Epithelial cell of proximal tubule (primary cell): Measurements from ENCODE around the gene POU3F2. TPM values are rescaled to one million over a fixed set of nuclear protein-coding genes. Genes with fewer than 3 reads are reported as not detected.

Source experiments
- DNase-seq: peaks from one replicate; pipeline ENCODE4 v3.0.0-alpha.2; 2011; ENCODE audit warnings: low read depth
- H3K4me3 ChIP-seq: 2 replicates; pipeline ENCODE4 v1.5.1; 2011; ENCODE audit warnings: low read depth, mild to moderate bottlenecking, low read length
- total RNA-seq: library from RNA; depleted of rRNA; stranded (reverse); fragments of >200 nt; gene quantifications from 2 replicates; pipeline ENCODE4 v1.2.3, GENCODE V29; 2015
- TF ChIP-seq, protein P1 (sequence below): conservative IDR thresholded peaks from 2 replicates; pipeline ENCODE4 v1.5.1; 2012; ENCODE audit warnings: low read depth, mild to moderate bottlenecking, low read length

POU3F2 gene
- total RNA-seq, 1 donor from 2014 or later = not detected

DNA sequence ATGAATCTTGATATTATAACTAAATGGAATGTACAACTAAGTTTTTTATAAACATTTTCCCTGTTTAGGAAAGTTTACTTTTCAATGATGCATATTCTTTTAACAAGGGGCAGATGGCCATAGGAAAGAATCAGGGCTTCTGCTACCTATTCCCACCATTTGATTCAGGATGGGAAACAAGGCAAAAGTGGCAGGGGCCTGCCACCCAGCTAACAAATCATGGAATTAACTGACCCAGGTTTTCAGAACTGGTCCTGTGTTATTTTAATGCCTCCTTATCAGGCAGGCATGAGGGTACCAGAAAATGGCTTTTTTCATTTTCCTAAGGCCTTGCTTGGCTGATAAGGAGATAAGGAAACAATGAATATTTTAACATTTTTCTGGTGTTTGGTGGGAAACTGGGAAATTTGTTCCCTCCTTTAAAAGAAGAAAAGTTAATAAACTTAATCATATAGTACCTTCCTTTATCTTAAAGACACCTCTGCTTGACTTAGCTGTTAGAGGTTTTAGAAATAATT is 6.7 kb downstream of the POU3F2 start:
- no peak overlapping the region for H3K4me3 ChIP-seq
- DNase-seq = no peak
- TF ChIP-seq, protein P1, sequence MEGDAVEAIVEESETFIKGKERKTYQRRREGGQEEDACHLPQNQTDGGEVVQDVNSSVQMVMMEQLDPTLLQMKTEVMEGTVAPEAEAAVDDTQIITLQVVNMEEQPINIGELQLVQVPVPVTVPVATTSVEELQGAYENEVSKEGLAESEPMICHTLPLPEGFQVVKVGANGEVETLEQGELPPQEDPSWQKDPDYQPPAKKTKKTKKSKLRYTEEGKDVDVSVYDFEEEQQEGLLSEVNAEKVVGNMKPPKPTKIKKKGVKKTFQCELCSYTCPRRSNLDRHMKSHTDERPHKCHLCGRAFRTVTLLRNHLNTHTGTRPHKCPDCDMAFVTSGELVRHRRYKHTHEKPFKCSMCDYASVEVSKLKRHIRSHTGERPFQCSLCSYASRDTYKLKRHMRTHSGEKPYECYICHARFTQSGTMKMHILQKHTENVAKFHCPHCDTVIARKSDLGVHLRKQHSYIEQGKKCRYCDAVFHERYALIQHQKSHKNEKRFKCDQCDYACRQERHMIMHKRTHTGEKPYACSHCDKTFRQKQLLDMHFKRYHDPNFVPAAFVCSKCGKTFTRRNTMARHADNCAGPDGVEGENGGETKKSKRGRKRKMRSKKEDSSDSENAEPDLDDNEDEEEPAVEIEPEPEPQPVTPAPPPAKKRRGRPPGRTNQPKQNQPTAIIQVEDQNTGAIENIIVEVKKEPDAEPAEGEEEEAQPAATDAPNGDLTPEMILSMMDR = no peak

- no peak overlapping the region for H3K4me3 ChIP-seq
- TF ChIP-seq, protein P1 = no peak
- no peak for DNase-seq
Measured at GRCh38 chr6:98841621-98842341, 7.4 kb downstream of the POU3F2 start.

DNA sequence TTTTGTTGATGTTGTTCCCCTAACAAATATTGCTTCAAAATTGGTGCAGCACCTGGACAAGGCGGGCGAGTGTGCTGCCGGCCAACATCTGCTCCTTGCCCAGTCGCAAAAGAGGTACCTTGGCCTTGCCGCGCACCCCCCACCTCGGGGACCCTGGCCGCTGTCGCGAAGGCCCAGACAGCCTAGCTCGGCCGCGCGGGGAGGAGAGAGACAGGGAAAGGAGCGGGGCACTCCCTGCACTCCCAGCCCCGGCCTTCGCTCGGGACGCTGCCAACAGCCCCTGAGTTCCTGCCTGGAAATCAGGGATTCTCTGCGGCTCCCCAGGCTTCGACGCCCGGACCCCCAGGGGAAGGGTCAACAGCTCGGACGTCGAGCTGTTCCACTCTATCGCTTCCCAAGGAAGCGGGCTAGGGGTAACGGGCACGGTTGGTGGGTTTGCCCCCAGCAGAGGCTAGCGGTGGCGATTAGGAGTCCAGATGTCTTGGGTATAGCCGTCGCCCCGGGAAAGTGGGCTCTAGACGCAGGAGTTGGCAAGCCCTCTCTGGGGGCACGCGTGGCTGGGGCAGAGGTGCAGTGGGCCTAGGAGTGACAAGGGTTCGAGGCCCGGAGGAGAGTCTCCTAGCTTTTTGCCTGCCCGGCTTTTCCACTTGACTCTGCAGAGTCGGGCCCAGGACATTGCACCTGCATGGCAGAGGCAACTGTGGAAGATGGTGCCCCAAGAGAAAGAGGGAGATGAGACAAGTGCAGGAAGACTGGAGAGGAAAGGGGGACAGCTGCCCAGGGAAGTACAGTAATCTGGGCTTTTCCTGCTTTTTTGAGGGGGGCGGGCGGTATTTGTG is 8.2 kb downstream of the POU3F2 start:
- TF ChIP-seq, protein P1 = no peak
- DNase-seq = no peak
- H3K4me3 ChIP-seq = no peak overlapping the region

DNA sequence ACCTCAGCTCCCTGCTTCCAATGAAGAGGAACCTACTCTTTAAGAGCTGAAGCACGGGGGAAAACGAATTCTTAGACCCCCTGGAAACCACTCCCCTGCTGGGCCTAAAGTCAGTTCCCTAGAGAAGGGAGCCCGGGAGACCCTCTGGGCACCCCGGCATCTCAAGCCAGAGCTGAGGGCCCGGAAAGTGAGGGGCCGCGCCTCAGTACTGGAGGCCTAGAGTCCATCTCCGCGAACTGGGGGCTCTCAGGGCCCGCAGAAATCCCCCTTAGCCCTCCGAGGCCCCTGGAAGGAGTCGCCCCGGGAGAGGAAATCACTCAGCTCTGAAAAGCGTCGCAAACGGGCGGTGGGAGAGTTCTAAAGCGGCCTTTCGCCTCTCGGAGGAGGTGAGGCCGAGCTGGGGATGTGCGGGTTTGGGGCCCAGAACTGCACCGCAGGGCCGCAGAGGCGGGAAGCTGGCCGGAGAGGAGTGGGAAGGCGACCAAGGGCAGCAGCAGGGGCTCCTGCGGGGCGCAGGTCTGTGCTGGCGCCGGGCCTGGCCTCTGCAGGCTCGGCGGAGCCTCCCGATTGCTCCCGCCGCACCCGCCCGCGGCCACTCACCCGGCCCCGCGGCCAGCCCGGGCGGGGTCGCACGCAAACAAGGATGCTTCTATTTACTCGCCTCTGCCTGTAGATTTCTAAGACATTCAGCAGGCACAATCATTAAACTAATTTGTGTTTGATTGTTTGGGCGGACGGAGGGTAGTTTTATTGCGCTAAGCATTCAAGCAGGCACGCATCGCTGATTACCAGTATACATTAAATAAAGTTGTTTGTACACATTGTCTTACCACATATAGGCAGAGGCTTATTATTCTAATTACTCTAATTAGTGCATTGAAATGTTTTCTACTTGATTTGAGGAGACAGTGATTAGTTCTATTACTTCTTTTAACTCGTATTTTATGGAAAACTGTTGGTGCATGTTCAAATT is 9.2 kb downstream of the POU3F2 start:
- no peak for DNase-seq
- H3K4me3 ChIP-seq = no peak overlapping the region
- TF ChIP-seq, protein P1 = no peak

DNA sequence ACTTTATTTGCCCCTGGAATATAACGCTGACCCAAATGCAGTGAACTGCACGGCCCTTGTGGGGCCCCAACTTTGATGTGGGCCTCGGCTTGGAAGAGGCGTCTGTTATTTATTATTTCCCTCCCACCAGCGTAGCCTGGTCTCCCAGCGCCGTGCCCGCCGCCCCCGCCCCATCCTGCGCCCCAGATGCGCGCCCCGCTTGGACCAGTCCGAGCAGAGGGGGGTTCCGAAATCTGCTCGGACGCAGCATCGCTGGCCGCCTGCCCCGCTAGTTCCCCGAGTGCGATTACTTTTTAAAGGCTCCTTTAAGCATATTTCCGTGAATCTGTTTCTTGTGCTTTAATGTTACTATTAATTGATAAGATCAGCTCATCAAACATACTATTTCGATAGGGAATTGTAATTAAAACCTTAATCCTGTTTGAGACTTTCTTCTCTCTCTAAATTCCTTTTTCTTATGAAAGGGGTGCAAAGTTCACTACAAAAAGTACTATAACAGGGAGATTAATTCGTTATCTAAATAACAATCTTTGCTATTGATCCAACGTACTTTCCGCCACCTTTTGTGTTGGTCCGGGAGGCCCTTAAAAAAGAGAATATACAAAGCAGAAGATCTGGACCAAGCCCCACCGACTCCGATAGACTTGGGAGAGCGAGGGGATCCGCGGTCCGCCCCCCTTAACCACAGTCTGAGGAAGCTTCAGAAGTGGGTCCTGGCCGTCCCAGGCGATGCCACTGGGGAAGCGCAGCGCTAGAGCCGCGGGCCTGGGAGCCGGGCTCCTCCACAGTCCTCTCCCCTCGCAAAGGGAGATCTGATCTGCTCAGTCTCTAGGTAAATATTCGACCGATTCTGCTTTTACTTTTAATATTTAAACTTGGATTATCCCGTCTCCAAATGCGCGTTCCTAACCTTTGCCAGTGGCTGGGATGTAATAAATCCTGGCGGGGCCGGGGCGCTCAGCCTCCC is 10.2 kb downstream of the POU3F2 start:
- H3K4me3 ChIP-seq = no peak overlapping the region
- TF ChIP-seq, protein P1 = no peak
- no peak for DNase-seq
